BE2C (cell line): ENCODE results near the gene HAND1.

Experiments used
- DNase-seq: peaks from one replicate; pipeline ENCODE4 v3.0.0-alpha.2; 2020
- H3K27me3 ChIP-seq: fragments of 250-450 bp; sonication (Bioruptor Pico); 2 replicates; pipeline ENCODE4 v1.5.1; 2020; ENCODE audit warnings: mild to moderate bottlenecking
- H3K36me3 ChIP-seq: fragments of 250-450 bp; sonication (Bioruptor Pico); 2 replicates; pipeline ENCODE4 v1.5.1; 2020; ENCODE audit warnings: mild to moderate bottlenecking
- H3K4me1 ChIP-seq: fragments of 250-450 bp; sonication (Bioruptor Pico); 2 replicates; pipeline ENCODE4 v1.5.1; 2020
- H3K4me3 ChIP-seq: 2 replicates; pipeline ENCODE4 v1.5.1; 2011; ENCODE audit warnings: low read depth, low read length
- H3K9me3 ChIP-seq: fragments of 250-450 bp; sonication (Bioruptor Pico); 2 replicates; pipeline ENCODE4 v1.5.1; 2020
- CTCF ChIP-seq: IDR thresholded peaks from 2 replicates; pipeline ENCODE4 v1.5.1; 2012; ENCODE audit warnings: mild to moderate bottlenecking, low read depth, low read length

The HAND1 gene

GRCh38 chr5:154508114-154508513 is 30.1 kb upstream of the HAND1 start:
- TF ChIP-seq CTCF: no peak

GRCh38 chr5:154506716-154507080 is 28.7 kb upstream of the HAND1 start:
- DNase-seq: no peak
- Histone ChIP-seq H3K36me3 (no peaks in the 10 kb centered on the region), H3K9me3 (no peaks in the 10 kb centered on the region), H3K27me3 (no peaks in the 10 kb centered on the region), H3K4me3 (no peak overlapping the region), H3K4me1 (peaks cover 20% of the 10 kb centered on the region)
- TF ChIP-seq CTCF: no peak

More at GRCh38 chr5:154508114-154508513, 30.1 kb upstream of the HAND1 start:
- H3K4me3 ChIP-seq: no peak overlapping the region
- H3K4me1 ChIP-seq: peaks cover 24% of the 10 kb centered on the region
- H3K36me3 ChIP-seq: no peaks in the 10 kb centered on the region
- DNase-seq: no peak
- H3K27me3 ChIP-seq: no peaks in the 10 kb centered on the region
- H3K9me3 ChIP-seq: no peaks in the 10 kb centered on the region

GRCh38 chr5:154506049-154506715 is 28.2 kb upstream of the HAND1 start:
- H3K9me3 ChIP-seq: no peaks in the 10 kb centered on the region
- no peaks in the 10 kb centered on the region for H3K27me3 ChIP-seq
- no peaks in the 10 kb centered on the region for H3K36me3 ChIP-seq
- no peak overlapping the region for H3K4me3 ChIP-seq
- no peak for TF ChIP-seq CTCF
- H3K4me1 ChIP-seq: peaks cover 17% of the 10 kb centered on the region
- DNase-seq: no peak

GRCh38 chr5:154505567-154505966 is 27.5 kb upstream of the HAND1 start:
- Histone ChIP-seq H3K27me3 (no peaks in the 10 kb centered on the region), H3K36me3 (no peaks in the 10 kb centered on the region), H3K4me1 (peaks cover 15% of the 10 kb centered on the region), H3K4me3 (no peak overlapping the region), H3K9me3 (no peaks in the 10 kb centered on the region)
- TF ChIP-seq CTCF: peak; percentile 63
- DNase-seq: peak; percentile 86

- Histone ChIP-seq H3K36me3 (no peaks in the 10 kb centered on the region), H3K4me1 (peaks cover 11% of the 10 kb centered on the region), H3K27me3 (no peaks in the 10 kb centered on the region), H3K4me3 (no peak overlapping the region), H3K9me3 (no peaks in the 10 kb centered on the region)
- no peak for DNase-seq
- no peak for TF ChIP-seq CTCF
Observed at GRCh38 chr5:154503698-154504039, 25.6 kb upstream of the HAND1 start.

GRCh38 chr5:154502180-154502579 is 24.2 kb upstream of the HAND1 start:
- Histone ChIP-seq H3K9me3 (no peaks in the 10 kb centered on the region), H3K4me3 (no peak overlapping the region), H3K4me1 (peaks cover 11% of the 10 kb centered on the region), H3K27me3 (no peaks in the 10 kb centered on the region), H3K36me3 (no peaks in the 10 kb centered on the region)
- TF ChIP-seq CTCF: no peak
- no peak for DNase-seq
